Smooth muscle cell of the coronary artery (primary cell): ENCODE results near the gene PPM1A. TPM values are rescaled to one million over a fixed set of nuclear protein-coding genes. Genes with fewer than 3 reads are reported as not detected.

Source experiments
- total RNA-seq: library from RNA; depleted of rRNA; stranded (reverse); fragments of >200 nt; gene quantifications from 2 replicates; pipeline ENCODE4 v1.2.3, GENCODE V29; 2014; ENCODE audit warnings: low replicate concordance

The PPM1A gene
- total RNA-seq, result 15.8 and 61.9 TPM in 2 replicates

GRCh38 chr14:60248697-60249318, at the start of gene PPM1A:
PPM1A (plus strand) TSS chr14:60249221; CDS start chr14:60282704, 33,483 bp downstream.

Other genes starting within 250 kb of the PPM1A start
- gene PCNX4, start 157.3 kb upstream of the PPM1A start, total RNA-seq, result 35.9 and 40.1 TPM in 2 replicates
- 78.4 and 214 TPM in 2 replicates for gene DHRS7, start 83.8 kb upstream of the PPM1A start, total RNA-seq
- not detected in 2 replicates for gene C14orf39, start 236.8 kb downstream of the PPM1A start, total RNA-seq